ENCODE measurements around the gene OSBPL10. TPM values are rescaled to one million over a fixed set of nuclear protein-coding genes. Genes with fewer than 3 reads are reported as not detected.

OSBPL10 gene
- total and polyA plus RNA-seq, 2 of the 8 experiments (the other 6 are each of a cell fraction or from before 2014, with no cell fraction given) = 26.2 to 86.7 TPM

GRCh38 chr3:31817411-31817966 is 163.6 kb downstream of the OSBPL10 start (continued):
- TF ChIP-seq EP300 (IDR thresholded peaks at IDR 0.05; ENCODE audit: borderline replicate concordance in 1 of 2, low read depth in 2 of 2, low read length in 2 of 2) = no peak
- no peak for TF ChIP-seq TAF1 (IDR thresholded peaks at IDR 0.05; ENCODE audit: low read depth, low read length)
- no peak for TF ChIP-seq CTCF (IDR thresholded peaks at IDR 0.05; ENCODE audit: control extremely low read depth in 1 of 3, insufficient read depth in 1 of 3, low read depth in 1 of 3, low read length in 3 of 3)
- no peak for TF ChIP-seq HDAC6 (IDR thresholded peaks at IDR 0.05; ENCODE audit: low read depth, low read length)
- no peak for TF ChIP-seq CBX8 (IDR thresholded peaks at IDR 0.05; ENCODE audit: borderline replicate concordance, low read depth, low read length)
- no peak for TF ChIP-seq FOSL1 (IDR thresholded peaks at IDR 0.05; ENCODE audit: insufficient read depth, low read depth, low read length)
- no peak for TF ChIP-seq KDM5A (IDR thresholded peaks at IDR 0.05; ENCODE audit: low read length)
